AG09319 (cell line): ENCODE data around the gene TRIM46.

Experiments used
- DNase-seq: peaks from one replicate; pipeline ENCODE4 v3.0.0-alpha.2; 2010; ENCODE audit warnings: low read depth; ENCODE audit errors: extremely low read depth
- CTCF ChIP-seq: IDR thresholded peaks from 2 replicates; pipeline ENCODE4 v1.5.1; 2011; ENCODE audit warnings: low read depth, mild to moderate bottlenecking, inconsistent platforms, low read length, moderate library complexity

The TRIM46 gene

GRCh38 chr1:155183775-155184221, 10.1 kb downstream of the TRIM46 start:
- TF ChIP-seq CTCF, result no peak
- DNase-seq, result no peak

GRCh38 chr1:155184351-155184811, 10.7 kb downstream of the TRIM46 start:
- no peak for TF ChIP-seq CTCF

GRCh38 chr1:155184835-155185782, 11.5 kb downstream of the TRIM46 start:
- TF ChIP-seq CTCF, result no peak
- no peak for DNase-seq

More at GRCh38 chr1:155184351-155184811, 10.7 kb downstream of the TRIM46 start:
- DNase-seq, result no peak

GRCh38 chr1:155185783-155186066, 12.1 kb downstream of the TRIM46 start:
- no peak for TF ChIP-seq CTCF
- no peak for DNase-seq

GRCh38 chr1:155186067-155186793, 12.6 kb downstream of the TRIM46 start:
- no peak for DNase-seq
- TF ChIP-seq CTCF, result no peak

GRCh38 chr1:155186794-155187455, 13.3 kb downstream of the TRIM46 start:
- no peak for TF ChIP-seq CTCF
- no peak for DNase-seq
